GM12875 (cell line): ENCODE measurements around the gene MRPL3.

ENCODE experiments used
- H3K4me3 ChIP-seq: one replicate; pipeline ENCODE4 v1.5.1; 2011; ENCODE audit warnings: low read depth, low read length, control low read depth
- TF ChIP-seq, protein P1 (sequence below): IDR thresholded peaks from 2 replicates; pipeline ENCODE4 v1.5.1; 2011; ENCODE audit warnings: low read depth, mild to moderate bottlenecking, control low read depth, inconsistent platforms, low read length, moderate library complexity, borderline replicate concordance; ENCODE audit not compliant: insufficient read depth

The MRPL3 gene

DNA sequence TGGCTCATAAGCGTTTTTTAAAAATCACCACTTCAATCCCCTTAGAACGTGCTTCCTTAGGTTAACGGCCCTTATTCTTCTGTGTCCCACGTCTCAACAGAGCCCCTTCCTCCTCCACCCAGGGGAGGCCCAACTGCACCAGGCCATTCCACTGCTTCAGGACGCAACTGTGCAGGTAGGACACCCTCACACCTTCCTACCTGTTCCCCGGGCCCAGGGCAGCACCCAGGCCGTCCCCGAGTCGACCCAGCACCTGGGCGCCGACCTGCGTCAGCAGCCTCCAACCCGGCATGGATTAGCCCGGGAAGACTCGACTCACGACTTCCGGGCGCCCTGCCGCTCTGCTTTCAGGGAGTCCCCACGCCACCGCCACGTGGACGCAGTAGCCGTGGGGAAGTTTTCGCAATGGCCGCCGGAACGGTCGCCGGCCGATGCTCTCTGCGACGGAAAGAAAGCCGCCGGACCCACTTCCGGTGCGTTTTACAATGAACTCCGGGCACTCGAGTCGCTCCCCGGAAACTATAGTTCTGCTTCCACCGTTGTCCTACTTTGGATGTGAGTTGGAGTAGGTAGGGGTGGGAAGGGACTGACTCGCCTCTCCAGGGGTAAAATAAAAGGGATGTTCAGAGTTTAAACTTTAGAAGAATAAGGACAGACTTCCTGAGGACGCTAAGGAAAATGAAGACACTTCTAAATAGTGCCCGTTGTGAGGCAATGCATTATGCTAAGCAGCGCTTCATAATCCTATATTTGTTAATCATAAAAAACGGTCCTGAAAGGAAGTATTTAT lies at the start of gene MRPL3:
MRPL3 (minus strand) TSS at position 442 of the 790 bp plus-strand sequence; CDS start at position 292, 150 bp downstream.
- TF ChIP-seq, protein P1, sequence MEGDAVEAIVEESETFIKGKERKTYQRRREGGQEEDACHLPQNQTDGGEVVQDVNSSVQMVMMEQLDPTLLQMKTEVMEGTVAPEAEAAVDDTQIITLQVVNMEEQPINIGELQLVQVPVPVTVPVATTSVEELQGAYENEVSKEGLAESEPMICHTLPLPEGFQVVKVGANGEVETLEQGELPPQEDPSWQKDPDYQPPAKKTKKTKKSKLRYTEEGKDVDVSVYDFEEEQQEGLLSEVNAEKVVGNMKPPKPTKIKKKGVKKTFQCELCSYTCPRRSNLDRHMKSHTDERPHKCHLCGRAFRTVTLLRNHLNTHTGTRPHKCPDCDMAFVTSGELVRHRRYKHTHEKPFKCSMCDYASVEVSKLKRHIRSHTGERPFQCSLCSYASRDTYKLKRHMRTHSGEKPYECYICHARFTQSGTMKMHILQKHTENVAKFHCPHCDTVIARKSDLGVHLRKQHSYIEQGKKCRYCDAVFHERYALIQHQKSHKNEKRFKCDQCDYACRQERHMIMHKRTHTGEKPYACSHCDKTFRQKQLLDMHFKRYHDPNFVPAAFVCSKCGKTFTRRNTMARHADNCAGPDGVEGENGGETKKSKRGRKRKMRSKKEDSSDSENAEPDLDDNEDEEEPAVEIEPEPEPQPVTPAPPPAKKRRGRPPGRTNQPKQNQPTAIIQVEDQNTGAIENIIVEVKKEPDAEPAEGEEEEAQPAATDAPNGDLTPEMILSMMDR, result no peak

GRCh38 chr3:131551761-131552160 lies 49.0 kb upstream of the MRPL3 start:
- TF ChIP-seq, protein P1, result no peak
- H3K4me3 ChIP-seq, result no peak overlapping the region

More for the DNA sequence above, at the start of gene MRPL3:
- H3K4me3 ChIP-seq, result peak within 1 kb of the TSS; percentile 89

- TF ChIP-seq, protein P1, result no peak
These were observed 48.0 kb upstream of the MRPL3 start for GRCh38 chr3:131550562-131551465.

GRCh38 chr3:131549340-131549739 lies 46.6 kb upstream of the MRPL3 start:
- H3K4me3 ChIP-seq, result no peak overlapping the region
- TF ChIP-seq, protein P1, result peak; percentile 71

More at GRCh38 chr3:131550562-131551465, 48.0 kb upstream of the MRPL3 start:
- H3K4me3 ChIP-seq, result no peak overlapping the region

GRCh38 chr3:131547585-131547984 lies 44.8 kb upstream of the MRPL3 start:
- no peak overlapping the region for H3K4me3 ChIP-seq
- TF ChIP-seq, protein P1, result no peak

DNA sequence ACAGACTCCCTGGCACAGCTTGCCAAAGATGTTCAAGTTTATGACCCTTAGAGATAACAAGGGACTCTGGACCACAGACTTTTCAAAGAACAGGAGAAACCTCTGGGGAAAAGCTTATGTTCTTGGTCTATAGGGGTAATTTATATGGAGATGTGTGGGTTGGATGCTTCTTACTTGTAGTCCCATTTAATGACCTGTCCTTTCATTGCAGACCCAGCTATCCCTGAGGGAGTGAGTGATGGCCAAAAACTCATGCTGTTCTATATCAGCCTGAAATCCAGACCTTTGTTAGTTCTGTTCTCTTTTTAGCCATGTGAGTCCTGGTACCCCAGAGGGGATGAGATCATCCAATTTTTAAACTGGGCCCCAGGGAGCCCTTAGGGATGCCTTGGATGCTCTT lies 43.7 kb upstream of the MRPL3 start:
- TF ChIP-seq, protein P1, result no peak
- H3K4me3 ChIP-seq, result no peak overlapping the region

DNA sequence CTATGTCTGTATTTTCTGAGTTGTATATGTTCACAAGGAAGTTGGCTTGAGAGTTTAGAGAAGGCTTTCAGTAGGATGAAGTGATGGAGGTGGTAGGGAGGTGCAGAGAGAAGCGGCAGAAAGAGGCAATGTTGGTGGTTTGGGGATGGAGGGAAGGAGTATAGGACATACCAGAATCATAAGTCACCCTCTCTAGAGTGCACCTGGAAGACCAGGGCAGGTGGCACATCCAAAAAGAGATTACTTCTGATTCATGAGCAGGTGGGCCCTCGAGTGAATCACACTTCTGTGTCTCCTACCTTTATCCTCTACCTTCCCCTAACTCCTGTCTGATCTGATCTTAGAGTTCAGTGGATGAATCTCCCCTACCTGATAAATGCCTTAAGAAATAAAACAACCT lies 41.8 kb upstream of the MRPL3 start:
- TF ChIP-seq, protein P1, result no peak
- no peak overlapping the region for H3K4me3 ChIP-seq
